Mesenteric fat pad (tissue), 1 donor: ENCODE measurements around the gene C19orf81. TPM values are rescaled to one million over a fixed set of nuclear protein-coding genes. Genes with fewer than 3 reads are reported as not detected.

Source experiments
- DNase-seq: peaks from one replicate; pipeline ENCODE4 v3.0.0-alpha.2; 2020; ENCODE audit warnings: low spot score
- total RNA-seq: library from RNA; stranded (reverse); fragmentation: NEBNext Ultra II Directional; extraction: Animal tissue kit (Norgen Biotek cat#: 25700); gene quantifications from one replicate; pipeline ENCODE4 v1.2.1, GENCODE V29; 2021
- donor health status: DM: yes; HTN: yes; CAD: no.

Gene C19orf81
- total RNA-seq, 1 donor from 2014 or later: not detected

- DNase-seq: no peak
Observed at GRCh38 chr19:50658441-50659317, 9.4 kb downstream of the C19orf81 start.

GRCh38 chr19:50659318-50660087 is 10.3 kb downstream of the C19orf81 start:
- no peak for DNase-seq

GRCh38 chr19:50660088-50660366 is 10.8 kb downstream of the C19orf81 start:
- DNase-seq: no peak

GRCh38 chr19:50661023-50661422 is 11.8 kb downstream of the C19orf81 start:
- no peak for DNase-seq

GRCh38 chr19:50661766-50662650 is 12.8 kb downstream of the C19orf81 start:
- DNase-seq: no peak

- DNase-seq: no peak
Observed at GRCh38 chr19:50662651-50663481, 13.6 kb downstream of the C19orf81 start.

- DNase-seq: no peak
Observed at GRCh38 chr19:50663482-50663790, 14.2 kb downstream of the C19orf81 start.

GRCh38 chr19:50664204-50664603 is 15.0 kb downstream of the C19orf81 start:
- no peak for DNase-seq

GRCh38 chr19:50666346-50667176 is 17.3 kb downstream of the C19orf81 start:
- no peak for DNase-seq

- DNase-seq: no peak
Observed at GRCh38 chr19:50667177-50667758, 18.0 kb downstream of the C19orf81 start.

GRCh38 chr19:50667759-50668231 is 18.6 kb downstream of the C19orf81 start:
- no peak for DNase-seq

GRCh38 chr19:50668416-50668815 is 19.2 kb downstream of the C19orf81 start:
- DNase-seq: no peak

- DNase-seq: no peak
Observed at GRCh38 chr19:50668879-50669278, 19.6 kb downstream of the C19orf81 start.

GRCh38 chr19:50669302-50670101 is 20.3 kb downstream of the C19orf81 start:
- no peak for DNase-seq

- DNase-seq: no peak
Observed at GRCh38 chr19:50670102-50670380, 20.8 kb downstream of the C19orf81 start.

GRCh38 chr19:50673118-50673517 is 23.9 kb downstream of the C19orf81 start:
- no peak for DNase-seq

- no peak for DNase-seq
Observed at GRCh38 chr19:50676625-50677197, 27.5 kb downstream of the C19orf81 start.

- DNase-seq: no peak
Observed at GRCh38 chr19:50677636-50678035, 28.4 kb downstream of the C19orf81 start.
